Lung (tissue), 12 donors: ENCODE results near the gene TCF12. TPM values are rescaled to one million over a fixed set of nuclear protein-coding genes. Genes with fewer than 3 reads are reported as not detected.
A peak's percentile ranks its signal among the peaks of the same experiment; 100 is the strongest.

Experiments used
- ATAC-seq: fragments of 200-7000 bp; cut with Tn5 transposase; one replicate; pipeline ENCODE4 v1.9.1; 2020; ENCODE audit warnings: moderate number of reproducible peaks; ENCODE audit not compliant: insufficient read depth, low FRiP score
- DNase-seq, 3 donors: peaks; one replicate each; pipeline ENCODE4 v3.0.0-alpha.2; 2013 to 2017
- H3K27ac ChIP-seq, 2 donors: one replicate each; pipeline ENCODE4 v1.5.1; 2013; ENCODE audit warnings: mild to moderate bottlenecking in 2 of 2, moderate library complexity in 2 of 2, control low read depth in 1 of 2, inconsistent platforms in 1 of 2, low read depth in 1 of 2, low read length in 1 of 2
- H3K27me3 ChIP-seq, 3 donors: one replicate each; pipeline ENCODE4 v1.5.1; 2013; ENCODE audit warnings: low read length in 2 of 3; ENCODE audit not compliant: control insufficient read depth in 3 of 3, insufficient read depth in 3 of 3
- H3K36me3 ChIP-seq, 4 donors: one replicate each; pipeline ENCODE4 v1.5.1; 2013; ENCODE audit warnings: low read length in 4 of 4, mild to moderate bottlenecking in 1 of 4, moderate library complexity in 1 of 4; ENCODE audit not compliant: control insufficient read depth in 4 of 4, insufficient read depth in 4 of 4
- H3K4me1 ChIP-seq, 5 donors: one replicate each; pipeline ENCODE4 v1.5.1; 2013; ENCODE audit warnings: low read length in 5 of 5, mild to moderate bottlenecking in 2 of 5, moderate library complexity in 1 of 5; ENCODE audit not compliant: control insufficient read depth in 5 of 5, insufficient read depth in 5 of 5
- H3K4me3 ChIP-seq: one replicate; pipeline ENCODE4 v1.5.1; 2013; ENCODE audit warnings: mild to moderate bottlenecking, control low read depth, moderate library complexity
- H3K9ac ChIP-seq, 2 donors: one replicate each; pipeline ENCODE4 v1.5.1; 2013; ENCODE audit warnings: low read length in 2 of 2, control low read depth in 1 of 2; ENCODE audit not compliant: insufficient read depth in 1 of 2
- H3K9me3 ChIP-seq, 4 donors: one replicate each; pipeline ENCODE4 v1.5.1; 2013; ENCODE audit warnings: low read length in 3 of 4, mild to moderate bottlenecking in 1 of 4, moderate library complexity in 1 of 4; ENCODE audit not compliant: control insufficient read depth in 4 of 4, insufficient read depth in 3 of 4
- CTCF ChIP-seq: IDR thresholded peaks from 2 replicates; pipeline ENCODE4 v1.5.1; 2012; ENCODE audit warnings: mild to moderate bottlenecking; ENCODE audit errors: control extremely low read depth, extremely low read depth
- WGBS, 2 donors: extraction: QIAGEN DNeasy Blood & Tissue Kit; methylation state at CpG; one replicate each; pipeline ENCODE4 v1.1.7; 2013; 5-methylcytosine and 5-hydroxymethylcytosine counted together
- polyA plus RNA-seq, 2 donors: library from polyadenylated mRNA; stranded (reverse); fragments of 200-250 nt; gene quantifications; one replicate each; pipeline ENCODE4 v1.2.1, GENCODE V29; 2013
- total RNA-seq, 2 donors: library from RNA; depleted of rRNA in 1 of 2; stranded (reverse); fragments of >200 nt in 1 of 2; gene quantifications; one replicate each; pipeline ENCODE4 v1.2.1, GENCODE V29; 2014 to 2021
- donor health status: control.
- donor health status: control.
- donor health status: Bipolar disorder and iron deficiency.
- donor health status: healthy.
- donor health status: DM: yes; HTN: yes; CAD: no.

Gene TCF12
- total and polyA plus RNA-seq, 4 donors: 9.6 to 314 (median 56.3) TPM

GRCh38 chr15:56933811-56934210 is 15.4 kb downstream of the TCF12 start:
- no peak overlapping the region for H3K27ac ChIP-seq
- no peak for TF ChIP-seq CTCF
- ATAC-seq (no peak), DNase-seq (no peak)
- H3K4me1 ChIP-seq: peaks cover 0 to 22% (median 7%) of the 10 kb centered on the region in 5 donors
- no peaks in the 10 kb centered on the region for H3K9me3 ChIP-seq
- peaks cover 0 to 10% (median 4%) of the 10 kb centered on the region in 4 donors for H3K36me3 ChIP-seq
- H3K4me3 ChIP-seq: no peak overlapping the region
- H3K9ac ChIP-seq: peak overlapping the region in 1 of 2 donors; percentile 5
- no peaks in the 10 kb centered on the region for H3K27me3 ChIP-seq

- no peak overlapping the region for H3K4me3 ChIP-seq
- WGBS, 2 donors: 59 to 70% methylated on average over 5 of the region's 5 CpGs
- H3K36me3 ChIP-seq: peaks cover 0 to 10% (median 4%) of the 10 kb centered on the region in 4 donors
- H3K9ac ChIP-seq: peak overlapping the region in 1 of 2 donors; percentile 5
- H3K27me3 ChIP-seq: no peaks in the 10 kb centered on the region
- H3K9me3 ChIP-seq: no peaks in the 10 kb centered on the region
- TF ChIP-seq CTCF: no peak
- no peak overlapping the region for H3K27ac ChIP-seq
- peaks cover 0 to 22% (median 7%) of the 10 kb centered on the region in 5 donors for H3K4me1 ChIP-seq
- ATAC-seq: no peak
- DNase-seq: no peak
These were observed 15.8 kb downstream of the TCF12 start for GRCh38 chr15:56934269-56934668.

- Histone ChIP-seq H3K4me3 (no peak overlapping the region), H3K36me3 (peaks cover 0 to 10% (median 4%) of the 10 kb centered on the region in 4 donors), H3K9me3 (no peaks in the 10 kb centered on the region), H3K4me1 (peaks cover 0 to 9% (median 2%) of the 10 kb centered on the region in 5 donors), H3K9ac (no peak overlapping the region), H3K27ac (no peak overlapping the region), H3K27me3 (no peaks in the 10 kb centered on the region)
- ATAC-seq (no peak), DNase-seq (no peak)
- TF ChIP-seq CTCF: no peak
- WGBS, 2 donors: 94 to 96% methylated on average over 5 of the region's 5 CpGs
These were observed 18.5 kb downstream of the TCF12 start for GRCh38 chr15:56936929-56937328.

GRCh38 chr15:56939257-56939656 is 20.8 kb downstream of the TCF12 start:
- ATAC-seq (no peak), DNase-seq (no peak)
- no peak overlapping the region for H3K27ac ChIP-seq
- H3K9me3 ChIP-seq: no peaks in the 10 kb centered on the region
- no peak for TF ChIP-seq CTCF
- H3K27me3 ChIP-seq: no peaks in the 10 kb centered on the region
- H3K4me3 ChIP-seq: no peak overlapping the region
- no peak overlapping the region for H3K9ac ChIP-seq
- peaks cover 0 to 3% (median 0%) of the 10 kb centered on the region in 5 donors for H3K4me1 ChIP-seq
- peaks cover 0 to 8% (median 3%) of the 10 kb centered on the region in 4 donors for H3K36me3 ChIP-seq
